Left lung (tissue), 10 donors: Measurements from ENCODE around the gene SLX4IP. TPM values are rescaled to one million over a fixed set of nuclear protein-coding genes. Genes with fewer than 3 reads are reported as not detected.

Experiments
- ATAC-seq: fragments of 200-7000 bp; cut with Tn5 transposase; one replicate; pipeline ENCODE4 v1.9.1; 2020; ENCODE audit warnings: moderate library complexity
- DNase-seq, 4 donors: peaks; one replicate each; pipeline ENCODE4 v3.0.0-alpha.2; 2013 to 2020
- H3K27ac ChIP-seq, 2 donors: fragments of 200-600 bp; sonication (generic) in 1 of 2; one replicate each; pipeline versions ENCODE4 v1.5.0 to v1.8.0; 2020 to 2021
- H3K27me3 ChIP-seq, 2 donors: fragments of 200-600 bp; sonication (generic) in 1 of 2; one replicate each; pipeline versions ENCODE4 v1.5.0 to v1.8.0; 2020 to 2021
- H3K36me3 ChIP-seq, 2 donors: fragments of 200-600 bp; sonication (generic) in 1 of 2; one replicate each; pipeline versions ENCODE4 v1.5.0 to v1.8.0; 2020 to 2021
- H3K4me1 ChIP-seq, 2 donors: fragments of 200-600 bp; one replicate each; pipeline ENCODE4 v1.8.0; 2021
- H3K4me3 ChIP-seq, 2 donors: fragments of 200-600 bp; sonication (generic) in 1 of 2; one replicate each; pipeline versions ENCODE4 v1.5.0 to v1.8.0; 2020 to 2021; ENCODE audit warnings: mild to moderate bottlenecking in 1 of 2
- H3K9me3 ChIP-seq, 2 donors: fragments of 200-600 bp; sonication (generic) in 1 of 2; one replicate each; pipeline versions ENCODE4 v1.5.0 to v1.8.0; 2020 to 2021
- intact Hi-C, 2 donors: fragments of 100-400 bp; cut with DNase I; formaldehyde crosslinking; loops; one replicate each; pipeline versions ENCODE4 v1.11.2 to v1.14.2; 2022
- polyA plus RNA-seq, 6 donors: library from polyadenylated mRNA; unstranded; fragments of 120-200 nt; gene quantifications; one replicate each; pipeline ENCODE4 v1.2.1, GENCODE V29; 2013; ENCODE audit not compliant: insufficient read length in 6 of 6
- total RNA-seq, 2 donors: library from RNA; stranded (reverse); fragmentation: NEBNext Ultra II Directional; extraction: Animal tissue kit (Norgen Biotek cat#: 25700); gene quantifications; one replicate each; pipeline ENCODE4 v1.2.1, GENCODE V29; 2021
- TF ChIP-seq, protein P1 (sequence below), 2 donors: fragments of 200-600 bp; sonication (generic) in 1 of 2; IDR thresholded peaks; one replicate each; pipeline versions ENCODE4 v1.5.0 to v1.8.0; 2021; ENCODE audit warnings: antibody characterized with exemption in 2 of 2
- donor health status: DM: no; HTN: yes; CAD: no.
- donor health status: DM: no; HTN: no; CAD: no.

SLX4IP gene
- total and polyA plus RNA-seq, 8 donors: 6.0 to 12.3 (median 10.3) TPM

DNA sequence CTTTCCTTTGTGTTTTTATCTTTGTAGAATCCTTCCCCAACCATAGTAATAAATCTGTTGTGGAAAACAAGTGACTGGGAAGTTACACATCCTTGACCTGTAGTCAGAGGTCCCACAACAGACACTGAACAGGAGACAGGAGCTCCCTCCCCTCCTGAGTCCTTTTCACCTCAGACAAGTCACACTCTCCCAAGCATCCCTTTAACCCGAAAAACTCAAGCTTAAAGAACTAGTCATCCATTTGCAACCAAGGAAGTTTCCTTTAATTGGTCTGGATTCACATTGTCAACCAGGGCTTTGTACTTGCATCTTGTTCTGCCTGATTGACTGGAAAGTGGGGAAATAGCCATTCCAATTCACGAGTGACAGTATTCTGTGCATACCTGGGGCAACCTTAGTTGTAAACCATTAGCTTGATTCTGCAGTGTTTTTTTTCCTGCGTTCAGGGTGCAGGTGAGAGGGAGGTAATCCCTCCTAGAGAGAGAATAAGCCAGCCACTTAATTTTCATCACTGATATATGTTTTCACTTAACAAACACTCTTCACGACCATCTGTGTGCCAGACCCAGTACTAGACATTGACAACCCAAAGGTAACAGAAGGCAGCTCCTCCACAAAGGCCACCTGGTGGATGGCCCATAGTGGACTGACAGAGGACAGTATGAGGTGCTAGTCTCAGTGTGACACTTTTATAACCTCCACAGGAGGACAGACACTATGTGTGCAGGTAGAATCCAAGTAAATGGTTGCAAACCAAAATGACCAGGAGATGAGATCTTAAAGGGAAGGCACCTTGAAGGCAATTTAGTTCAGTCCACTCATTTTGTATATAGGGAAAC lies 112.4 kb downstream of the SLX4IP start:
- peaks cover 0 to 19% of the 10 kb centered on the region in 2 donors for H3K4me1 ChIP-seq
- no peak for ATAC-seq
- intact Hi-C loops: loop anchor here in 1 of 2 donors (10.0 kb wide), 1 partner anchor 727 kb away; no protein-coding TSS in a partner anchor

DNA sequence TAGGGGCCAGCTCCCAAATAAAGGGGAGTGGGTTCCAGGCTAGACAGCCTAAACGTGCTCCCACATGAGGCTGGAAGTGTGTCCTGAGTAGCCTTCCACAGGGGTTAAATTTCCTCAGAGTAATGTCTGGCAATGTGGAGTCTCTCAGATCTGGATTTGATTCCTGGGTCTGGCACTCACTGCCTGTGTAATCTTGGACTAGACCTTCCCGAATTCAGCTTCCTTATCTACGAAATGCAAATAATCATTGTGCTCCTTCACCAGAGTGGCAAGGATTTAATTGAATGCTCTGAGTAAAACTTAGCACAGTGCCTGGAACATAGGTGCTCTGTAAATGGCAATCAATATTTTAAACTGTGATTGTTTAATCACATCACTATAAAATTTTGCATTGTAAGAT lies 114.4 kb downstream of the SLX4IP start:
- H3K27me3 ChIP-seq: no peaks in the 10 kb centered on the region
- DNase-seq (no peak), ATAC-seq (peak; percentile 29)
- no peaks in the 10 kb centered on the region for H3K9me3 ChIP-seq
- TF ChIP-seq, protein P1, sequence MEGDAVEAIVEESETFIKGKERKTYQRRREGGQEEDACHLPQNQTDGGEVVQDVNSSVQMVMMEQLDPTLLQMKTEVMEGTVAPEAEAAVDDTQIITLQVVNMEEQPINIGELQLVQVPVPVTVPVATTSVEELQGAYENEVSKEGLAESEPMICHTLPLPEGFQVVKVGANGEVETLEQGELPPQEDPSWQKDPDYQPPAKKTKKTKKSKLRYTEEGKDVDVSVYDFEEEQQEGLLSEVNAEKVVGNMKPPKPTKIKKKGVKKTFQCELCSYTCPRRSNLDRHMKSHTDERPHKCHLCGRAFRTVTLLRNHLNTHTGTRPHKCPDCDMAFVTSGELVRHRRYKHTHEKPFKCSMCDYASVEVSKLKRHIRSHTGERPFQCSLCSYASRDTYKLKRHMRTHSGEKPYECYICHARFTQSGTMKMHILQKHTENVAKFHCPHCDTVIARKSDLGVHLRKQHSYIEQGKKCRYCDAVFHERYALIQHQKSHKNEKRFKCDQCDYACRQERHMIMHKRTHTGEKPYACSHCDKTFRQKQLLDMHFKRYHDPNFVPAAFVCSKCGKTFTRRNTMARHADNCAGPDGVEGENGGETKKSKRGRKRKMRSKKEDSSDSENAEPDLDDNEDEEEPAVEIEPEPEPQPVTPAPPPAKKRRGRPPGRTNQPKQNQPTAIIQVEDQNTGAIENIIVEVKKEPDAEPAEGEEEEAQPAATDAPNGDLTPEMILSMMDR (IDR thresholded peaks at IDR 0.05): no peak
- H3K4me3 ChIP-seq: no peak overlapping the region
- peaks cover 0 to 27% of the 10 kb centered on the region in 2 donors for H3K4me1 ChIP-seq
- H3K27ac ChIP-seq: no peak overlapping the region
- no peaks in the 10 kb centered on the region for H3K36me3 ChIP-seq
- intact Hi-C loops: loop anchor here in 1 of 2 donors (10.0 kb wide), 1 partner anchor 725 kb away; no protein-coding TSS in a partner anchor

More for the DNA sequence above, 112.4 kb downstream of the SLX4IP start:
- Histone ChIP-seq H3K27ac (no peak overlapping the region), H3K9me3 (no peaks in the 10 kb centered on the region), H3K27me3 (no peaks in the 10 kb centered on the region), H3K4me3 (no peak overlapping the region), H3K36me3 (no peaks in the 10 kb centered on the region)
- DNase-seq: no peak
- TF ChIP-seq, protein P1 (IDR thresholded peaks at IDR 0.05): no peak

DNA sequence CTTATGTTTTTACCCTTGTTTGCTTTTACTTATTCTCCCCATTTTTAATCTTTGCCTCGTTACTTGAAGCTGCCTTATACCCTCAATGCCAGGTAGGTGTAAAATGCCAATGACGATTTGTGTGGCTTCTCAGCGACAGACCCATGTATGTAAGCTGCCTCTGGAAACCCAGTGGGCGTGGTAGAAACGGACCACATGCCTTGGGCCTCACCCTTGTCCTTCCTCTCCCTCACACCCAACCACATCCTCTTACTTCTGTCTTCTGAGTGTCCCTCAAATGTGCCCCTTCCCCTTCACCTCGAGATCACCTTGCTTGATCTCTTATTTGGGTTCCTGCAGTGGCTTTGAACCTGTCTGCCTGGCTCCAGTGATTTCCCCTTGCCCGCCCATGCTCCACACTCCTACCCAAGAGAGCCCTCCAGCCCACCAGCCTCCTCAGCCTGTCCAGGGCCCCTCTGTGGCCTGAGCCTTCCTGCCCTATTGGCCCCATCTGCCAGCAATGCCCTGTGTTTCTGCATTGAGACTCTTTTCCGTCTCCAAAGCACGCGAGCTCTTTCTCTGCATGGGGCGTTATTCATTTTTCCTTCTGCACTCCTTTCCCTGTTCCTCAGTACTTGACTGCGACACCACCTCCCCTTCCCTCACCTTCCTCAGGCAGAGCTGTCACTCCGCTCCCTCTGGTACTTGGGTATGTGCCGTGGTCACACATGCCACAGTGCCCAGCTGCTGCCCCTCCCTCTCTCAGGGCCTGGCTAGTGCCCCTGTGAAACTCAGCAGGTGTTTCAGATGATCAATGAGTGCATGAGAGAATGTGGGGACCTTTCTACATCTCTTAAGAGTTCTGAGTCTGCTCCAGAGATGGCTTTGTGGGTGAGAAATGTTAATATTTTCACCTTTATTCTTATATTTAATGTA lies 115.4 kb downstream of the SLX4IP start:
- ATAC-seq: no peak
- H3K9me3 ChIP-seq: no peaks in the 10 kb centered on the region
- H3K4me3 ChIP-seq: no peak overlapping the region
- H3K36me3 ChIP-seq: no peaks in the 10 kb centered on the region
- H3K27ac ChIP-seq: no peak overlapping the region
- peak in 1 of 4 donors; percentile 52 for DNase-seq
- peaks cover 0 to 27% of the 10 kb centered on the region in 2 donors for H3K4me1 ChIP-seq
- no peaks in the 10 kb centered on the region for H3K27me3 ChIP-seq
- TF ChIP-seq, protein P1 (IDR thresholded peaks at IDR 0.05): no peak
- intact Hi-C loops: loop anchor here in 1 of 2 donors (10.0 kb wide), 1 partner anchor 104 kb away; no protein-coding TSS in a partner anchor

DNA sequence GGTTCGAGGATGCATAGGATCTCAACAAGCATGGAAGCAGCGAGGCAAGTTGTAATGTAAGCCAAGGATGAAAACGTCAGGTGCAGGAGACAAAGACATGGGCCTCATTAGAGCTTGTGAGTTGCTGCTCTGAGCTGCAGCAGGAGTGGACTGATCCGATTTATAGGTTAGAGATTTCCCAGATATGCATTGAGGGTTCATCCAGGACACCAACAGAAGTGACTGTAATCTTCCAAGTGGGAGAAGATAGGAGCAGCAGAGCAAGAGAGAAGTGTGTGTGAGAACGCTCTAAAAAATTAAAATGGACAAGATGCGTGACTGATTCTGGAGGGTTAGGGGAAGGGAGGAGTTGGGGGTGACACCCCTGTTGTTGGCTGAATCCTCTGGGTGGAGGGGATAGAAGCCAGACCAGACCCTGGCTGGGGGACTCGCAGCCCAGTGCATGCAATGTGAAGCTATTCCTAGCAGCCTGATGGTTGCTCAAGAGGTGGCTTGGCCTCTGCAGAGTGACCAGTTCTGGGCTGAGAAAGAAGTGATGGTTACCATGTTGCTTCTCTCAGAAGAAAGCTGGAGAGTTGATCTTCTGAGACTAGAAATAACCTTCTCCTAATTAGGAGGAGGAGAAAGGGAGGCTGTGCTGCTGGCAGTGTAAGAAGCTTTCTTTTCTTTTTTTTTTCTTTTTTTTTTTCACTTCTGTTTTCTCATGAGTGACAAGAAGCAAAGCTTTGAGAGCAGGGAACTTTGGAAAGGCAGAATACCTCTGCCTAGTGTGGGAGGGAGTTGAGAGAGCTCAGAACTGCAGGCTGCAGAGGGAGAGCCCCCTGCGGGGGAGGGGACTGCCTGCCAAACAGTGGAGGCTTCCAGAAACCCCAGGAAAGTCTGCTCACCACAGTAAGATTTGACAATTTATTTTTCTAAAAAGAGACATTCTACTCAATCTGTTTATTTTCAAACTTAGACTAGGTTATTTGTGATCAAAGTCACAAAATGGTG lies 116.9 kb downstream of the SLX4IP start:
- Histone ChIP-seq H3K36me3 (no peaks in the 10 kb centered on the region), H3K27me3 (no peaks in the 10 kb centered on the region), H3K4me3 (no peak overlapping the region), H3K4me1 (peaks cover 0 to 27% of the 10 kb centered on the region in 2 donors), H3K9me3 (no peaks in the 10 kb centered on the region), H3K27ac (no peak overlapping the region)
- ATAC-seq (peak; percentile 12), DNase-seq (no peak)
- TF ChIP-seq, protein P1 (IDR thresholded peaks at IDR 0.05): no peak
- intact Hi-C loops: loop anchor here in 1 of 2 donors (10.0 kb wide), 1 partner anchor 103 kb away; no protein-coding TSS in a partner anchor
